ENCODE results near the gene SLC34A2. TPM values are rescaled to one million over a fixed set of nuclear protein-coding genes. Genes with fewer than 3 reads are reported as not detected.

SLC34A2 gene
- total RNA-seq, 2 experiments from 2014 or later, result not detected

Other genes starting within 250 kb of the SLC34A2 start
- 10 to 100 TPM; 31.9 to 34.8 TPM for gene SEL1L3, start 207.1 kb downstream of the SLC34A2 start, total RNA-seq

Data from activated CD4-positive, alpha-beta T cell treated with anti-CD3 and anti-CD28 coated beads for 36 hours (primary cell).